Nephron progenitor cell (in vitro differentiated cells): ENCODE measurements around the gene MYO1B.

Source experiments
- DNase-seq: peaks from one replicate; pipeline ENCODE4 v3.0.0; 2021
- H3K27ac Mint-ChIP-seq: 2 replicates; pipeline ENCODE4 v1.8.0; 2021; ENCODE audit warnings: mild to moderate bottlenecking, moderate library complexity, mixed read lengths
- H3K27me3 Mint-ChIP-seq: 2 replicates; pipeline ENCODE4 v1.8.0; 2021; ENCODE audit warnings: mild to moderate bottlenecking, low read depth, mixed read lengths; ENCODE audit not compliant: poor library complexity
- H3K36me3 Mint-ChIP-seq: 2 replicates; pipeline ENCODE4 v1.8.0; 2021; ENCODE audit warnings: low read depth, mixed read lengths
- H3K4me1 Mint-ChIP-seq: 2 replicates; pipeline ENCODE4 v1.8.0; 2021; ENCODE audit warnings: mixed read lengths
- H3K4me3 Mint-ChIP-seq: 2 replicates; pipeline ENCODE4 v1.8.0; 2021; ENCODE audit warnings: mild to moderate bottlenecking, moderate library complexity, mixed read lengths
- H3K9me3 Mint-ChIP-seq: 2 replicates; pipeline ENCODE4 v1.8.0; 2021; ENCODE audit warnings: mild to moderate bottlenecking, moderate library complexity, mixed read lengths
- TF ChIP-seq, protein P1 (sequence below): fragments of 200-600 bp; sonication (generic); IDR thresholded peaks from 2 replicates; pipeline ENCODE4 v1.5.0; 2021; ENCODE audit warnings: antibody characterized with exemption

MYO1B gene

DNA sequence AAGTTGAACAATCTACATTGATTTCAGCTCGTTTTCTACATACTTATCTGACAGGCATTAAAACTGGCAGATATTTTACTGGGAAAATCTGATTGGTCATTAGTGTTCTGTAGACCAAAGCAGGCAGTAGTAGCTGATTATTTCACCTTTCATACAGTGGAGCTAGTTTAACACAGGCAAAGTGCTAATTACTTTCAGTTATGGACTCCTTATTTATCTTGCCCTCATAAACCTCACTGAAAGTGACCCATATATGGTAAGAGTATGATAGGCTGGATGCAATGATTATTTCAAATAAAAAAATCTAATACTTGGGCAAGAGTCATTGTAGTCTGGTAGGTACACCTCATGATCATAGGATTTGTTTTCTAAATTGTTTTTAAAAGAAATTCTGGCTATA, 129.7 kb downstream of the MYO1B start:
- Mint-ChIP-seq H3K4me3 (no peak overlapping the region), H3K9me3 (no peaks in the 10 kb centered on the region), H3K27ac (no peak overlapping the region), H3K27me3 (no peaks in the 10 kb centered on the region), H3K4me1 (peaks cover 25% of the 10 kb centered on the region), H3K36me3 (peaks cover 69% of the 10 kb centered on the region)
- TF ChIP-seq, protein P1, sequence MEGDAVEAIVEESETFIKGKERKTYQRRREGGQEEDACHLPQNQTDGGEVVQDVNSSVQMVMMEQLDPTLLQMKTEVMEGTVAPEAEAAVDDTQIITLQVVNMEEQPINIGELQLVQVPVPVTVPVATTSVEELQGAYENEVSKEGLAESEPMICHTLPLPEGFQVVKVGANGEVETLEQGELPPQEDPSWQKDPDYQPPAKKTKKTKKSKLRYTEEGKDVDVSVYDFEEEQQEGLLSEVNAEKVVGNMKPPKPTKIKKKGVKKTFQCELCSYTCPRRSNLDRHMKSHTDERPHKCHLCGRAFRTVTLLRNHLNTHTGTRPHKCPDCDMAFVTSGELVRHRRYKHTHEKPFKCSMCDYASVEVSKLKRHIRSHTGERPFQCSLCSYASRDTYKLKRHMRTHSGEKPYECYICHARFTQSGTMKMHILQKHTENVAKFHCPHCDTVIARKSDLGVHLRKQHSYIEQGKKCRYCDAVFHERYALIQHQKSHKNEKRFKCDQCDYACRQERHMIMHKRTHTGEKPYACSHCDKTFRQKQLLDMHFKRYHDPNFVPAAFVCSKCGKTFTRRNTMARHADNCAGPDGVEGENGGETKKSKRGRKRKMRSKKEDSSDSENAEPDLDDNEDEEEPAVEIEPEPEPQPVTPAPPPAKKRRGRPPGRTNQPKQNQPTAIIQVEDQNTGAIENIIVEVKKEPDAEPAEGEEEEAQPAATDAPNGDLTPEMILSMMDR, result no peak
- DNase-seq, result no peak

GRCh38 chr2:191376981-191377629, 131.9 kb downstream of the MYO1B start:
- no peaks in the 10 kb centered on the region for H3K9me3 Mint-ChIP-seq
- H3K4me1 Mint-ChIP-seq, result peaks cover 25% of the 10 kb centered on the region
- DNase-seq, result peak; percentile 38
- TF ChIP-seq, protein P1, result no peak
- peak overlapping the region; percentile 77 for H3K27ac Mint-ChIP-seq
- no peaks in the 10 kb centered on the region for H3K27me3 Mint-ChIP-seq
- H3K36me3 Mint-ChIP-seq, result peaks cover 65% of the 10 kb centered on the region
- peak overlapping the region; percentile 19 for H3K4me3 Mint-ChIP-seq

DNA sequence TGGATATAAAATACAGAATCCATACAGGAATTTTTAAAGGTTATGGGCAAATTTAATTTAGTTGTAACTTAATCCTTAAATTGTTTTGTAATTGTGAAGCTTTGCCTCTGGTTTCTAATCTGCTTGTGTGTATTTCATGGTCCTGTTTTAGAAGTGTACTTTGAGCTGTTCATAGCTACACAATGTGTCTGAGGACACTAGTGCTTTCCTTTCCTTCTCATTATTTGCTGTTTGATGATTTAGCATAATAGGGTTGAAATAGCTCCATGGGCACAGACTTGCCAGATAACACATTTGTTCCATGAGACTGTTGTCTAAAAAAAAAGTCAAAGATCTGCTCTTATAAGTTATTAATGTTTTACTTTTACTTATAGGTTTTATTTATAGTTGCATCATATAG, 134.2 kb downstream of the MYO1B start:
- H3K36me3 Mint-ChIP-seq, result peaks cover 59% of the 10 kb centered on the region
- TF ChIP-seq, protein P1, result no peak
- H3K4me3 Mint-ChIP-seq, result no peak overlapping the region
- peaks cover 25% of the 10 kb centered on the region for H3K4me1 Mint-ChIP-seq
- no peaks in the 10 kb centered on the region for H3K9me3 Mint-ChIP-seq
- H3K27me3 Mint-ChIP-seq, result no peaks in the 10 kb centered on the region
- no peak overlapping the region for H3K27ac Mint-ChIP-seq
- DNase-seq, result no peak

DNA sequence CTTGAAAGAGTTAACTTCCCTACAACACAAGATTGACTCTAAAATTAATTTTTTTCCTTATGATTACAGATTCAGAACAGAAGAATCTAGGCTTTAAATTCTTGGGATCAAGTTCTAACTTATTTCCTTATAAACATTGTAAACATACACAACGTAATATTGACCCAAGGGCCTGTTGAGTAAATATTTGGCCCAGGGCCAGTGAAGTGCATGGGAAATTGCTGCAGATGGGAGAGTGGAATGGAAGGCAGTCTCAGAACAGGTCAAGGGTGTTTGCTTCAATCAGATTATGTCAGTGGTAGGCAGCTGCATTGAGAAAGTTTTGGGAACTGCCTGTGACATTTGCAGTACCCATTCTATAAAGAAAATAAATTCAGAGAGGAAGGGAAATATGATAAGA, 137.6 kb downstream of the MYO1B start:
- Mint-ChIP-seq H3K9me3 (no peaks in the 10 kb centered on the region), H3K4me3 (no peak overlapping the region), H3K27me3 (no peaks in the 10 kb centered on the region), H3K36me3 (peaks cover 61% of the 10 kb centered on the region), H3K4me1 (peaks cover 15% of the 10 kb centered on the region), H3K27ac (peak overlapping the region; percentile 5)
- TF ChIP-seq, protein P1, result no peak
- no peak for DNase-seq

GRCh38 chr2:191383486-191383885, 138.3 kb downstream of the MYO1B start:
- H3K27ac Mint-ChIP-seq, result no peak overlapping the region
- TF ChIP-seq, protein P1, result no peak
- no peaks in the 10 kb centered on the region for H3K9me3 Mint-ChIP-seq
- DNase-seq, result no peak
- H3K36me3 Mint-ChIP-seq, result peaks cover 58% of the 10 kb centered on the region
- peaks cover 8% of the 10 kb centered on the region for H3K4me1 Mint-ChIP-seq
- no peak overlapping the region for H3K4me3 Mint-ChIP-seq
- no peaks in the 10 kb centered on the region for H3K27me3 Mint-ChIP-seq

DNA sequence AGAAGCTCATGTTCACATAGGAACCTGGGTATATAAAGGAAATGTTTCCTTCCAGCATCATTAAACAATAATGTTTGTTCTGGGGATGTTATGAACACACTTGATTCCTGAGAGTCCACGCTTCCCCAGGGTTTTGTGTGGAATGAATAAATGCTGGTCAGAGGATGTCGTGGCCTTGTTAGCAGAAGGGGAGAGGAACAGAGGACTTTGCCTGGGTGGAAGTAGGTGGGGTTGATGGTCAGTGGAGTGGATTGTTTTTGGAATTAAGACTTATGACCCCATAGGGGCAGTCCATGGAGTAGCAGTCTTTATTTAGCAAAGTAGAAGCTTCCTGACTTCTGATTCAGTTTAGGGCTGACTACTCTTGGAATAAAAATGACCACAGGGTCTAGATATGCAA, 139.6 kb downstream of the MYO1B start:
- peaks cover 5% of the 10 kb centered on the region for H3K4me1 Mint-ChIP-seq
- H3K27me3 Mint-ChIP-seq, result no peaks in the 10 kb centered on the region
- TF ChIP-seq, protein P1, result no peak
- no peak for DNase-seq
- H3K9me3 Mint-ChIP-seq, result no peaks in the 10 kb centered on the region
- H3K36me3 Mint-ChIP-seq, result peaks cover 68% of the 10 kb centered on the region
- peak overlapping the region; percentile 62 for H3K27ac Mint-ChIP-seq
- H3K4me3 Mint-ChIP-seq, result no peak overlapping the region
